Left hindlimb (tissue), 1 donor: Measurements from ENCODE around the gene MSI2.

Experiments
- DNase-seq: peaks from one replicate; pipeline ENCODE4 v3.0.0-alpha.2; 2018

Gene MSI2

DNA sequence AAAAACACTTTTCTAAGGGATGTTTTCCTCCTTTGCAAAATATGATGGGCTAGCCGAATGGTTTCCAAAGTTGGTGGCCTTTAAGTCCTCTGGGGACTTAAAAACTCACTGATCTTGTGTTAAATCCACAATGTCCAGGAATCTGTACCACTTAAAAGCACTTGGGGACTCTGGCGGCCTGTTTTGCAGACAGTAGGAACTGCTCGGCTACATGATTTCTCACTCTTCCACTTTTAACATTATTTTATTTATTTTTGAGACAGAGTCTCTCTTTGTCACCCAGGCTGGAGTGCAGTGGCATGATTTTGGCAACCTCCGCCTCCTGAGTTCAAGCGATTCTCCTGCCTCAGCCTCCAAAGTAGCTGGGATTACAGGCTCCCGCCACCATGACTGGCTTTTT lies 9.1 kb upstream of the MSI2 start:
- DNase-seq = no peak

DNA sequence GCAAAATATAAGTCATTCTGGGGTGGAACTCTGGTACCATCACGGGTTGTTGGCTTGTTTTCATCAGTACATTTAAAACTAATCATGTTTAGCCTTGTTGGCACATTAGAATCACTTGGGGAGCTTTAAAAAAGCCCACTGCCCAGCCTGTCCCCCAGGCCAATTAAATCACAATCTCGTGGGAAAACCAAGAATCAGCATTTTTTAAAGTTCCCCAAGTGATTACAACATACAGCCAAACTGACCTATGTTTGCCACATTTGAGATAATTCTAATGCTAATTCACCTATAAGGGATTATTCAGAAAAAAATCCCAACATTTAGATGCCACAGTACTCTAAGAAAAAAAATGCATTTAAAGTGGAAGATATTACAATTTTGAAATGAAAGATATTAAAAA lies 8.4 kb upstream of the MSI2 start:
- DNase-seq = no peak

DNA sequence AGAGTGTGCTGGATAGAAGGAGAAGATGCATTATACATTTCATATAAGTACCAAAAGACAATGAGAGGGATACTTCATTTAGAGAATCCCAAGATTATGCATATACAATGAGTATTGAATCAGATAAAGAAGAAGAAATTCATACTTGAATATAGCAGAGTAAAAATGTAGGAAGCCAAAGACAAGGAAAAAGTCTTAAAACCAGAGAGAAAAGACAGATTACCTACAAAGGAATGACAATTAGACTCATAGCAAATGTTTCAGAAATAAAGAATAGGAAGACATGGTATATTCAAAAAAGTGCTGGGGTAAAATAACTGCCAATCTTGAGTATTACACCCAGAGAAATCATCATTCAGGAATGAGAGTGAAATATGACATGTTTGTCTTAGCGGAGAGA lies 6.8 kb upstream of the MSI2 start:
- no peak for DNase-seq

GRCh38 chr17:57251211-57251787 lies 5.0 kb upstream of the MSI2 start:
- no peak for DNase-seq

GRCh38 chr17:57253362-57254065 lies 2.8 kb upstream of the MSI2 start:
- DNase-seq = no peak

DNA sequence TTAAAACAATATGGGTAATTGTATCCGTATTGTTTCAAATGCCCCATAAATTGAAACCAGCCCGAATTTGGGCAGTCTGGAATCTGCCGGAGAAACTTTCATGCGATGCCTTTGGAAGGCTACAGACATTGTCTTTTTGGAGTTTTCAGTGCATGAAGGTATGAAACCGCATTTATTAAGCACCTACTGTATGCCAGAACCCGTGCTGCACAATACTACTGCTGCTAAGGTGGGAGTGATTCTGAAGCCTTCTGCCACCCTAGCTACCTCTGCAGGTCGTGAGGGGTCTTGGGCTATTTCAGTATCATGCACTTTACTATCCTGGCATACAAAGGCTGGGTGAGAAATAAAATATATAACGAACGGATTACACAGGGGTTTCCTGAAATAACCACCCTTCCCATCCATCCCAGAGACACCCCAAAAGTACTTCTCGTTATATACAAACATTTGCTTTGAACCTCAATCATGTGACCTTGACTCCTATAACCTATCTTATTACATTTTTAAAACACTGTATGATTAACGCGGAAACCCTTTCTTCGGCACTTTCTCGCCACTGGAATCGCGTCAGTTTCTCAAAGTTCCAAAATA lies 1.0 kb upstream of the MSI2 start:
- DNase-seq = no peak

DNA sequence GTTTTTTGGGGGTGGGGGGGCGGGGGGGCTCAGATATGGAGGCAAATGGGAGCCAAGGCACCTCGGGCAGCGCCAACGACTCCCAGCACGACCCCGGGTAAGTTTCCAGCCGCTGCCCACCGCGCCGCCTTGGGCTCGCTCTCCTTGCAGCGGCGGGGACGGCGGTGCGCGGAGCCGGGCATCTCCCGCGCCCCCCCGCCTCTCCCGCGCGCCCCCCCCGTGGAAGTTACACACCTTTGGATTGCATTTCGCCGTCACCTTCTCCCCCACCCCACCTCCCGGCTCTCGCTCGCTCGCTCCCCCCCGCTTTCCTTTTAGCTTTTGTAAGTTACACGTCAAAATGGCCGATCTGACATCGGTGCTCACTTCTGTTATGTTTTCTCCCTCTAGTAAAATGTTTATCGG lies 387 bp downstream of the MSI2 start:
- DNase-seq = no peak

- no peak for DNase-seq
Measured at GRCh38 chr17:57257195-57257894, 1.0 kb downstream of the MSI2 start.

DNA sequence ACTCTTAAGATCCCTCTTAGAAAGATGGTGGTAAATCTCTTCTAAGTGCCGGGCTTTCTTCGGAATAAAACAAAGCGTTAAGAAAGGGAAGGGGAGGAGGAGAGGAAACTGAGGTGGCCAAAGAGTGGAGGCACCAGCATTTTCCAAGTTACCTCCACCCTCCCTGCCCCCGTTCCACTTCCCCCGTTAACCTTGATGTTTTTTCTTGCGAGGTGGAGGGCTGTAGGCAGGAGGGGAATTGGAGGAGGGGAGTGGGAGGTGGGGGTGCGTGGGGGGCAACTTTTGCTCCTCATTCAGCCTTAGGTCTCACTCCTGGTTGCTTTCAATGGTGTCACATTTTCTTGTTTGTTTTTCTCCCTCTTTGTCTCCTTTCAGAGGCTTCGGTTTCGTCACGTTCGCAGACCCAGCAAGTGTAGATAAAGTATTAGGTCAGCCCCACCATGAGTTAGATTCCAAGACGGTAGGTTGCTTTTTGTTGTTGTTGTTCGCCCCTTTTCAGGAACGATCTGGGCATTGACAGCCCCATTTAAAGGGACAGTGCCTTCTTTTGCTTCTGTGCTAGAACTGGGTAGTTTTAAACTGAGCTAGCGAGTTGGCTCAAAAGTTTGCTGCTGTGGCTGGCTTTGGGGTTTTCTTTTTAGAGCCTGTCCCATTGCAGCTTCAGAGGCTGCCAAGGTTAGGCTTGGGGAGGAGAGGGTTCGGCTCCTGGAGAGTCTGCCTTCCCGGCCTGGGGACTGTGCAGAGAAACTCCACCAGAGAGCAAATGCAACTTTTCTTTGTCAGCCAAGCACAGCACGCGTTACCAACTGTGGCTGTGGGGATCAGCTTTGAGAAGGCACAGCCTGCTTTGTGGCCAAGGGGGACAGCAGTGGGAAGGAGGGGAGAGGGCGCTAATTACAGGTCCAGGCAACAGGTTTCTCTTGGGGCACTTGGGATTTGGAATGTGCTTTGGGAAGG lies 1.9 kb downstream of the MSI2 start:
- no peak for DNase-seq

- DNase-seq = no peak
Measured at GRCh38 chr17:57259306-57259705, 3.0 kb downstream of the MSI2 start.

- DNase-seq = no peak
Measured at GRCh38 chr17:57259817-57260216, 3.5 kb downstream of the MSI2 start.

- DNase-seq = no peak
Measured at GRCh38 chr17:57260325-57261083, 4.2 kb downstream of the MSI2 start.

DNA sequence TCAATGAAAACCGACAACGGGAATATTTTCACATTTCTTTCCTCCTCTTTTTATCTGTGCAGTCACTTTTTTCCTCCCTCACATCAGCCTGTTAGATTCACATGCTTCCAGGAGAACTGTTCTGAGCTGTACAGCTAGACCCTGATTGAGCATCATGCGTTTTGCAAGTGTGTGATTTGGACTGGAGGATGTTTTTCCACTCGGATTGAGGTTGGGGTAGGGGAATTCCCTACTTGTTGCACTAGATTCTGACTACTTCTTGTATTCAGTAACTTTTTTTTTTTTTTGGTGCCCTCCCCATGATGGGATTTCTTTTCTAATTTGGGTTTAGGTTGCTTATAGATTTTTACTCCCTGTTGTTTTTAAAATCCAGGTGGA lies 4.8 kb downstream of the MSI2 start:
- no peak for DNase-seq

DNA sequence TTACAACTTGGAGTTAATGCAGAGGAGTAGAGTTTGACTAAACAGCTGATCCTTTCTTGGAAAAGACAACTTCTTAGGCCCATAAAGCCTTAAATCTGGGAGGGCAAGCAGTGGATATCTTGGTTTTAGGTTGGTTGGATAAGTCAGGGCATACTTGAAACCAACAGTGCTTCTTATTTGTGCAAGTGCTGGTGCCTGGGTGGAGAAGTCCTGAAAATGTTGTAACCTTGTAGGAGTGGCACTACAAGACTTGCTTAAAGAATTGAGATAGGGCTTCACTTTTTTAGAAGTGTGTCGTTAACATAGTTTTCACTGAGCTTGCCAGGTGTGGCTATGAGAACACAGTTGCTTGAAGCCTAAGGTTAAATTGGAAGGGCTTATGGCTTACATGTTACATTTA lies 6.2 kb downstream of the MSI2 start:
- no peak for DNase-seq

DNA sequence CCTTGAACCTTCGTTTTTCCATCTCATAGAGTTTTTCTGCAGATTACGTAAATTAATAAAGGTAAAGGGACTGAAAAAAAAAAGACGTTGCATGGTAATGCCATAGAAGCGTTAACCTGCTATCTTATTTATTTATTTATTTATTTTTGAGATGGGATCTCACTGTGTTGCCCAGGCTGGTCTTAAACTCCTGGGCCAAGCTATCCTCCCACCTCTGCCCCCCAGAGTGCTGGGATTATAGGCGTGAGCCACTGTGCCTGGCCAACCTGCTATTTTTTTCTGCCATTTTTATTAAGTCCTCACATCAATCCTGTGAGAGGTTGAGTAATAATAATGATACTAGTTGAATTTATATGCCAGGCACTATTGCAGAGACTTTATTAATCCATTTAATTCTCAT lies 7.9 kb downstream of the MSI2 start:
- DNase-seq = no peak

GRCh38 chr17:57264776-57265175 lies 8.5 kb downstream of the MSI2 start:
- DNase-seq = no peak

DNA sequence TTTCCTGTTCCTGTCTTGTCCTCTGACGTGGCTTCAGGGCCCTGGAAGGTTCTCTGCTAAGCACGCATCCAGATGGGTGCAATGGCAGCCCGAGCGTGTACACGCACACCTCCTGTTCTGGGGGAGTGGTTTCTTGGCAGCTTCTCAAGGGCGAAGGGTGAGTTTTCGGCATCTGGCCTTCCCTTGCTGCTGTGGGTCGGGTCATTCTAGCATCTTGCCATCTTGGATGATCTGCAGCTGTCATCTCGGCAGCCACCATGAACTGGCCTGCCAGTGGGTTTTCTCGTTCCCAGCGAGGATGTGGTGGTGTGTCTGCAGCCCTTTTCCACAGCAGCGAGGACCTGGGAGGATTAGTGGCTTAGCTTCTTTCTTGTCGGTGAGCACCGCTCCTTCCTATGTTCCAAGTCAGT lies 10.6 kb downstream of the MSI2 start:
- DNase-seq = no peak

DNA sequence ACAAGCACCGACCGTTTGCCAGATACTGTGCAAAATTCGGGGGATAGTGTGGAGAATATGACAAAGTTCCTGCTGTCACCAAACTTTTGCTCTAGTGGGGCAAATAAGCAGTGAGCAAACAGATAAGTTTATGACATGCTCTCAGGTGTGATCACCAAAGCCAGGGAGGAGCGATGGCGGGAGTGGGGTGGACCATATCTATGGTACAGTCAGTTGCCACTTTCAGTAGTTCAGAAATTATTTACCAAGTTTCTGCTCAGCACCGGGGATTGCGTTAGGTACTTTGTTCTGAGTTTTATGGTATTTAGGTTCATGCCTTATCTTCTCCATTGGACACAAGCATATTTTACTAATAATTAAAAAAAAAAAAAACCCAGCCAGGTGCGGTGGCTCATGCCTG lies 11.9 kb downstream of the MSI2 start:
- no peak for DNase-seq

DNA sequence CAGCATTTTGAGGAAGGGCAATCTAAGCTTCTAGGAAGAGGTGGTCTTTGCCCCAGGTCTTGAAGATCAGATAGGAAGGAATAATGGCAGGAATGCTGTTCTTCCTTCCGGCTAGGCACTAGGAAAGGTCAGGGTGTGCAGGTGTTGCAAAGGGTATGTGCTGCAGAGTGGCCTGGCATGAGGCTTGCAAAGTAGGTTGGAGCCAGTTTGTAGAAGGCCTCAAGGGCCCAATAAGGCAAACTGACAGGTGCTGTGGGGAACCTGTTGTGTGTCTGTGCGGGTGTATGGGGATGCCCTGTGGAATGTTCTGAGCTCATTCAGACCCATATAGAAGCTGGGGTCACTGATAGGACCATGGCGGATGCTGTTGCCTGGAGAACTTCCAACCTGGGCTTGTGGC lies 12.7 kb downstream of the MSI2 start:
- no peak for DNase-seq

DNA sequence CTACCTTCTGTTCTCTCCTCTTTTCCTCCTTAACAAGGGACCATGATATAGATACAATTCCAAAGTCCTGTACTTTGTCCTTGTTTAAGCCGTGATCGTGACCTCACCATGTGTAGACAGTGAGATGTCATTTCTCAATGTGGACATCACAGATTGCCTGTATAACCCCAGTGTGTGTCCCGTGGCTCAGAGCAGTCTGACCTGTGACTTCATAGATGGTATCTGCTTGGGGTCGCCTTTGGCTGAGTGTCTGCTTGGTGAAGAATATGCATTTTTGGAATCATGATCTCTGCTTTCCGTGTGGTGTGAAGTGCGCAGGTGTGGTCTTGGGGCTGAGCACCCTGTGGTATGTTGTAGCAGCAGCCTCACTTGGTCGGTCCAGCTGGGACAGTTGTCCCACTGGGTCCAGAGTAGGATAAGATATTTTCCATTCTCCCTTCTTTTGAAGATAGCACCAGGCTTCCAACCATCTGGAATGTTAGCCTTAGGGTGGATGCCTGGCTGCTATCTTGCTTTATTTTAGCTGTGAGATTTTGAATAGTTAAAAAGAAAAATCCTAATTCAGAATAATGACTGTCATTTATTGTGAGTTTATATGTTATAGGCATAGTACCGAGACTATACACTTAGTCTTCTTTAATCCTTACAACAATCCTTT lies 13.4 kb downstream of the MSI2 start:
- no peak for DNase-seq

GRCh38 chr17:57270801-57271245 lies 14.5 kb downstream of the MSI2 start:
- DNase-seq = no peak

DNA sequence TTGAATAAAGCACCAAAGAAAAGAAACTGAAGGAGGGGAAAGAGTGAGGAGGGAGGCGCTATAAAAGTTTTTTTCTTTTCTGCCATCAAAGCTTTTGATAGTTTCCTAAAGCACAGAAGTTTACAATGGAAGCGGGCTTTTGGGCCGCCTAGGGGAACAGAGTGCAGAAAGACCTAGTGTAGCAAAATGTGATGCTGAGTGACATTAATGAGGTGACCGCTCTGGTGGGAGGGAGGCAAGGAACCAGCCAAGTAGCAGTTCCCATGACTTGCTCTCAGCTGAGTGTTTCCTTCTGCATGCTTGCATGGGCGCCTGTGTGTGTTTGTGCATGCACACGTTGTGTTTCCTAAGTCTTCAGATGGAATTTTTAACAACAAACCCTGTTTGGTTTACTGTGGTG lies 15.5 kb downstream of the MSI2 start:
- no peak for DNase-seq
